NCI-H1417 treated with DMSO at 0.1 percent for 48 hours (cell line): ENCODE data around the gene HMGB1.

ENCODE experiments used
- DNase-seq: peaks from one replicate; lab custom pipeline; 2025; lab: John Stamatoyannopoulos, UW

The HMGB1 gene

GRCh38 chr13:30429721-30430694 is 35.7 kb downstream of the HMGB1 start:
- no peak for DNase-seq

GRCh38 chr13:30429235-30429634 is 36.5 kb downstream of the HMGB1 start:
- no peak for DNase-seq

- no peak for DNase-seq
Measured at GRCh38 chr13:30423891-30424290, 41.8 kb downstream of the HMGB1 start.

GRCh38 chr13:30422054-30422839 is 43.5 kb downstream of the HMGB1 start, which contains the start of gene UBE2L5:
Gene UBE2L5, plus strand, starts transcription at chr13:30422493. Its CDS starts 5,498 bp downstream, at chr13:30427991.
- DNase-seq: no peak

GRCh38 chr13:30421093-30422053 is 44.4 kb downstream of the HMGB1 start:
- no peak for DNase-seq

- DNase-seq: no peak
Measured at GRCh38 chr13:30418717-30419459, 46.8 kb downstream of the HMGB1 start.

- DNase-seq: no peak
Measured at GRCh38 chr13:30418075-30418716, 47.5 kb downstream of the HMGB1 start.

- DNase-seq: no peak
Measured at GRCh38 chr13:30416471-30416870, 49.3 kb downstream of the HMGB1 start.

GRCh38 chr13:30415430-30416030 is 50.2 kb downstream of the HMGB1 start:
- no peak for DNase-seq

- DNase-seq: no peak
Measured at GRCh38 chr13:30413842-30414241, 51.9 kb downstream of the HMGB1 start.

- no peak for DNase-seq
Measured at GRCh38 chr13:30412346-30412745, 53.4 kb downstream of the HMGB1 start.

- DNase-seq: no peak
Measured at GRCh38 chr13:30410705-30411125, 55.0 kb downstream of the HMGB1 start.

GRCh38 chr13:30409886-30410704 is 55.6 kb downstream of the HMGB1 start:
- DNase-seq: no peak

GRCh38 chr13:30408319-30409101 is 57.2 kb downstream of the HMGB1 start:
- no peak for DNase-seq

- DNase-seq: no peak
Measured at GRCh38 chr13:30406779-30407416, 58.8 kb downstream of the HMGB1 start.
